Stimulated activated CD8-positive, alpha-beta memory T cell treated with anti-CD3 and anti-CD28 coated beads, Interleukin-4, amount 100 ng/mL, for 1 hour (primary cell): ENCODE measurements around the gene MYO7A.
A peak's percentile ranks its signal among the peaks of the same experiment; 100 is the strongest.

Experiments used
- DNase-seq, 2 donors: peaks; one replicate each; pipeline ENCODE4 v3.0.0-alpha.2; 2020; ENCODE audit warnings: low read depth in 2 of 2, low spot score in 1 of 2

The MYO7A gene

GRCh38 chr11:77183431-77183984 is 55.5 kb downstream of the MYO7A start:
- no peak for DNase-seq

GRCh38 chr11:77184136-77184860 is 56.3 kb downstream of the MYO7A start:
- DNase-seq = no peak

GRCh38 chr11:77186302-77186701 is 58.3 kb downstream of the MYO7A start:
- no peak for DNase-seq

GRCh38 chr11:77187111-77187750 is 59.2 kb downstream of the MYO7A start:
- DNase-seq = no peak

GRCh38 chr11:77187776-77188632 is 60.0 kb downstream of the MYO7A start:
- peak; percentile 33 to 52 for DNase-seq

- no peak for DNase-seq
These were observed 60.8 kb downstream of the MYO7A start for GRCh38 chr11:77188633-77189491.

- no peak for DNase-seq
These were observed 61.7 kb downstream of the MYO7A start for GRCh38 chr11:77189588-77190210.

- DNase-seq = no peak
These were observed 62.5 kb downstream of the MYO7A start for GRCh38 chr11:77190331-77191075.

- DNase-seq = no peak
These were observed 63.4 kb downstream of the MYO7A start for GRCh38 chr11:77191429-77191822.

- DNase-seq = peak in 1 of 2 donors; percentile 12
These were observed 63.9 kb downstream of the MYO7A start for GRCh38 chr11:77191823-77192495.

GRCh38 chr11:77193167-77193566 is 65.1 kb downstream of the MYO7A start:
- DNase-seq = no peak

GRCh38 chr11:77193911-77194830 is 66.1 kb downstream of the MYO7A start:
- no peak for DNase-seq

GRCh38 chr11:77195071-77195755 is 67.2 kb downstream of the MYO7A start:
- DNase-seq = no peak

GRCh38 chr11:77196961-77197360 is 68.9 kb downstream of the MYO7A start:
- DNase-seq = no peak

GRCh38 chr11:77197626-77198320 is 69.7 kb downstream of the MYO7A start:
- DNase-seq = no peak

- DNase-seq = no peak
These were observed 70.4 kb downstream of the MYO7A start for GRCh38 chr11:77198440-77198849.
